Fibroblast of skin of back (primary cell): ENCODE data around the gene BCL2.

Experiments
- DNase-seq: peaks from one replicate; pipeline ENCODE4 v3.0.0-alpha.2; 2013

BCL2 gene

DNA sequence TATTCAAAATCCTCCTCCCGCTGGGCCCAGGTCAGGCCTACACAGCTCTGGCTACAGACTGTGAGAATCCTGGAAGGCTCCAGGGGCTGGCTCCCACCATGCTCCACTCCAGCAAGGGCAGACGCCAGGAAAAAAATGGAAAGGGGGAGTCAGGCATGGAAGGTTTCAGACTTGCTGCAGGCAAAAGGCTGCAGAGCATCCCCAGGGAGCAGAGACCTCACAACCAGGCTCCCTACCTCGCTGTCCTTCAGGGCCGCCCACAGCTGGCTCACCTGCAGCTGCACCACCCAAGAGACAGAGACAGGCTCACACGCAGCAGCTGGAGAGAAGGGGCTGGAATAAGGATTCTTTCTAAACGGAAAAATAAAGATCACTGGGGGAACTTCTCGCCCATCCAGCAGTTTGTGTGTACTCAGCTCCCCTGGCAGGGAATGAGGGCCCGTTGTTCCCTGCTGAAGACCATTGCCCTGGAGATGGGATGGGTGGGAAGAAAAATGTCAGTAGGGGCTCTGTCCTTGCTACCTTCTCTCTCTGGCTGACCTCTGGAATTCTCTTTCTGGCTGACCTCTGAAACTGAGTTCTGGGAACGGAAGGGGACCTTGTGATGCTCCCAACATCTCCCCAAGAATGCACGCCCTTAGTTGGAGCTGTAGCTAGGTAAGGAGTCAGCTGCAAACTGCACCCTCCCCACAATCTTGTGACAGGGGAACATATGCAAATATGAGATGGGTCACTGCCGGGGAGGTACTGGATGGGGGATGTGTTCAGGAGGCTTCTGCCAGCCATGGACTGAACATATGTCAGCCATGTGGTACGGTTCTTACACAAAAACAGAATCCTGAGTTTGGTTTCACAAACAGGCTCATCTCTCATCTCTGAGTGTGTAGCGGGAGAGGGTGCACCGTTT, 34.5 kb downstream of the BCL2 start:
- DNase-seq: no peak

DNA sequence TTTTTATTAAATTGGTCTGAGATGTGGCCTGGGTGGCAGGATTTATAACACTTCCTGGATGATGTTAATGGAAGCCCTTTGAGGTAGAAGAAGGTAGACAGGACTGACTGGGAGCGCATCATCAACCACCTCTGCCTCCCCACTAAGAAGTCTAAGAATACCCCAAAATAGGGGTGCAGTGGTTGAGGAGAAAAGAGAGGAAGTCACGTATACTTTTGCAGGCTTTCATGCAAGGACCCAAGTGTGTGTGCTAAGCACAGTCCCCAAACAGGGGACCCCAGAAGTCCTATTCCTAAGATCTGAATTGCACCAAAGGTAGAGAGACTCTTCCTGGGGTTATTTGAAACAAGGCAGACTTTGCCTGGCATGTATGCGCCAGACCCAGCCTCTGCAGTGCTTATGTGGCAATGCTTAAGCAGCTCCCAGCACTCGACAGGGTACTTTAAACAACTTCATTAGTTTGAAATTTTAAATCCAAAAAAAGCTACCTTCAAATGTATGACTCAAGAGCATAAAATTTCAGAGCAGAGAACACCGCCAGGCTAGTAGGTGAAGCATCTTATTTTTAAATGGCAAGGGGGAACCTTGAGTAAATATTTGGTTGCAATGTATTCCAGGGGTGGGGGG, 35.3 kb downstream of the BCL2 start:
- DNase-seq: no peak

DNA sequence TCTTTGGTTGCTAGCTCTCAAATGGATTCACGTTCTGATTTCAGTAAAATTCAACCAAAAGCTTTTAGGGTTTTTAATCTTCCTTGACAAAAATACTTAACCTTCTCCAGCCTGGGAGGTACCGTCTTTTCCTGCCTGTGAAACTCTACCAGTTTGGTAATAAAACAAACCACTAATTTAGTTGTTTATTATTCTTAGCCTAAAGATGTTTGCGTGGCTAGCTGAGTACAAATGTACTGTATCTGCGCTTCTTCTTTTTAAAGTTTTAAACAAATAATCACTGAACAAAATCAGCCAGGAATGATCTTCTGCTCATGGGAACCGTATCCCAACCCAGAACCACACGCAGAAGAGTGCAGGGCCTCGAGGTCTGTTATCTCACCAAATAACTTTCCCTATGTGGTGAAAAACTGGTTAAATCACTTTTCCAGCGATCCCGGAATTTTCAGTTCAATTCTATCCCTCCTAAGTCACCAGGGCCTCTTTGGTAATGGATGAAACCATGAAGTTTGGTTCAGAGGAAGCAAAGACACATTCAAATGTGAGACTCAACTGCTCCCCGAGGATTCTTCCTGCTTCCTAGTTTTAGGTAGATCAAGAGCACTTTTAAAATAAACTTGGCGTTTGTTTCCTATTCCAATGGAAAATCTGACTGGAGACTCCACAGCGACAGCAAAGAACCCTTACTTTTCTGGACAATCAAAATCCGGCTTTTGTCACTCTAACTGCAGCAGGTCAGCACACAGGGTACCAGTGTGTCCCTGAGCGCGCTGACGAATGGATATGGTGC, 36.1 kb downstream of the BCL2 start:
- DNase-seq: no peak

DNA sequence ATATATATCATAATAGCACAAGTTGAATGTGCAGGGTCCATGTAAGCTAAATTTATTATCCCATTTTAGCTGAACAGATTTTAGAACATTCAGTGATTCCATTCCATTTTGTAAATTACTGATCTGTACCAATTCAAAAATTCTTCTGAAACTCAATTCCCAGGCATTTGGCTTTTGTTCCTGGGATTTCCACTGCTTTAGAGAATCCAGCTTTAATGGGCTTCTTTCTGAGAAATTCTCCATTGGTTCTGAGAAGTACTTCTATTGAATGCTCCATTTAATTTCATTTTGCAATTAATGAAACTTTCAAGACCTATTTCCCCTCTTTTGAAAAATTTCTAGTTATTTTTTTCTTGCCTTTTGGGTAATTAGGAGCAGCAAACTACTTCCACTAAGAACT, 36.8 kb downstream of the BCL2 start:
- no peak for DNase-seq

DNA sequence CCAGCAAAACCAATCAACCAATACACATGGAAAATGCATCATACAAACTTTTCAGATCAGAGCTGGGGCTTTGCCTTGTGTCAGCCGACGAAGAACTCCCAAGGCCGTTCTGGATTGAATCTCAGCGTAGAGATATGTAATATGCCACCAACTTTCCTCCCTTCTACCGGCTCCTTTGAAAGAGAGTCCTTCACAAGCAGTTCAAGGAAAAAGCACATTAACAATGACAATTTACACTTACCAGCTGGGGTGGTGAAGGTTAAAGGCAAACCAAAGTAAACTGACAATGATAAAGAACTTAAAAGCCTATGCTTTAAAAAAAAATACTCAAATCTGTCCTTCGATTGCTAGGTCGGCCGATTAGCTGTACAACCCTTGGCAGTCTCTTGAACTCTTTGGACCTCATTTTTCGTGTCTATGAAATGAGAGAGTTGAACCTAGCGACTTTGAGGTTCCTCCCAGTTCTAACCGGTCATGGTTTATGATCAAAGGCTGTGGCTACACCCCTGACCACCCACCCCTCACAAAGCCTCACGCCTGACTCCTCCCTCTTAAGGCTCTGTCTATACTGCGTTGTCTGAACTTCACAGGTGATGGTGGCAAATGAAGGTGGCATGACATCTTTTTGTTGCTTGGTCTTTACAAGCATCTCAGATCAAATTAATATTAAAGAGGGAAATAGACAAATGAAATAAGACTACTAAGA, 46.2 kb downstream of the BCL2 start:
- no peak for DNase-seq

DNA sequence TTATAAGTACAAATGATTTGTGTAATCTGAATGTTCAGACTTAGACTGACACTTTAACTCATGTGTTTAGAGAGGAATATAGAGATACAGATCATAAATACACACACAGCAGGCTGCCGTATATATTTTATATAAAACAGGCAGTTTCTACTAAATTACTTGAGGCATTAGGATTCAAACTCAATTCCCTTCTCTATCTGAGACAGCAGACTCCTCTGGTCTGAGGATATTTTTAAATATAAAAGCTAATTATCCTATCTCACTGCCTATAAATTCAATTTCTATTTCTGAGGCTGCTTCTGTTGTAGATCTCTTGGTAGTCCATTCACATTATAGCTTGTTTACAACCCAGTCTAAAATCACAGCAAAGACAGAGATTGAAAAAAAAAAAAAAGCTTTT, 46.9 kb downstream of the BCL2 start:
- no peak for DNase-seq

DNA sequence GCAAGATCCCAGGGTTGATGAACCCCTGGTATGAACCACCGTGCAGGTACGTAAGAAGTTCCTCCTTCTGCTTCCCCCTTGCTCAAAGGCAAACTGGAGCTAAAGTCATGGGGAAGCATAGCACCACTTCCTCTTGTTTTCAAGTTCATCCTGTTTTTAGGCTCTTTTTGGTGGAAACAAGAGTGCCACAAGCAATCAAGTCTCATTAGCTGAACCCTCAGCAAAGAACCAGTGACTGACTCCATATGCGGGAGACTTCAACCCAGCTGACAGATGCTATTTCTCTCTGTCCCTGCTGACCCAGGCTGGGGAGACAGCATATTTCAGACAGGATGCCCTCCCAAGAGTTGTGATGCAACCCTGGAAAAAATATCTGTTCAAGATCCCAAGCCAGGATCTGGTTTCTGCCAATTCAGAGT, 47.7 kb downstream of the BCL2 start:
- no peak for DNase-seq

DNA sequence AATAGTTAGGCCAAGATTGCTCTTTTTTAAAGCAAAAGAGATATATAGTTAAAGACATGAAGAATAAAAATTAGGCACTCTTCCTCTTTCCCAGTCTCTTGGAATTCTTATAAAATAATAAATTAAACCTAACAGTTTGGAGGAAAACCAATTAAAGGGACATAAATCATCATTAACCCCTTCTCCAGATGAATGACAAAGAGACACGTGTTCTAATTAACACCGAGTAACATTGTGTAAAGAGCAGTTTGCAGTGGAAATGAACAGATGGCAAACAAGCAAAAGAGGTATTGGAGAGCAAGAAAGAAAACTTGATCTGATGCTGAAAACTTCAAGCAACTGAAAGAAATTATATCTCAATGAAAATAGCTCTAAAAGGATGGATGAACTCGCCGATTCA, 48.4 kb downstream of the BCL2 start:
- no peak for DNase-seq

DNA sequence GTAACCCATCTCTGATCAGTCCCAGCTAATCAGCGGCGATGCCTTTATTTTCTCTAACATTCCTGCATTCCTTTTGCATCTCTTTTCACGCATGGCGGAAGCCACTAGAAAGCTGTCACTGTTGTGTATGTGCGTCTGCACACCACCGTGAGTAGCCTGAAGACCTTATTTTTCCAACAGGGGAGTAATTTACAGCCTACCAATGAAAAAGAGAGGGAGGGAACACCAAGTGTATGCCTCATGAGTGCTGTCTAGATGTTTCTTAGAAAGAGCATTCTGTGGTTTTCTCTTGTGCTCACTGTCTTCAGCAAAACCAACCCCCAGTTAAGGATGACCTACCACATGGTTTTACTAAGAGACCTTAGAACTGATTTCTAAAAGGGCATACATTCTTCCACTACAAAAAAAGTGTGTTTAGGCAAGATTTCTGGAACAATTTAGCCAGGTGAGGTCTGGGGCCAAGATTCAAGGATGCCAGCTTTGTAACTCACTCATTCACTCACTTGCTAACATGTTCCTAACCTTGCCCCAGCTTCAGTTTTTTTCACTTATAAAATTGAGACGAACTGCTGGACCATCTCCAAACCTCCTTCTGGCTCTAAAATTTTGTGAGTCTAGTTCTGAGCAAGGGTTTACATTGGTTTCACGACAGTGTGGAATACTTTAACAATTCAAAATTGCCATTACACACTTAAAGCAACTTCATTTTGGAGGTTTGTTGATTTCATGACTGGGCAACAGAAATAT, 51.4 kb downstream of the BCL2 start:
- peak; percentile 24 for DNase-seq

DNA sequence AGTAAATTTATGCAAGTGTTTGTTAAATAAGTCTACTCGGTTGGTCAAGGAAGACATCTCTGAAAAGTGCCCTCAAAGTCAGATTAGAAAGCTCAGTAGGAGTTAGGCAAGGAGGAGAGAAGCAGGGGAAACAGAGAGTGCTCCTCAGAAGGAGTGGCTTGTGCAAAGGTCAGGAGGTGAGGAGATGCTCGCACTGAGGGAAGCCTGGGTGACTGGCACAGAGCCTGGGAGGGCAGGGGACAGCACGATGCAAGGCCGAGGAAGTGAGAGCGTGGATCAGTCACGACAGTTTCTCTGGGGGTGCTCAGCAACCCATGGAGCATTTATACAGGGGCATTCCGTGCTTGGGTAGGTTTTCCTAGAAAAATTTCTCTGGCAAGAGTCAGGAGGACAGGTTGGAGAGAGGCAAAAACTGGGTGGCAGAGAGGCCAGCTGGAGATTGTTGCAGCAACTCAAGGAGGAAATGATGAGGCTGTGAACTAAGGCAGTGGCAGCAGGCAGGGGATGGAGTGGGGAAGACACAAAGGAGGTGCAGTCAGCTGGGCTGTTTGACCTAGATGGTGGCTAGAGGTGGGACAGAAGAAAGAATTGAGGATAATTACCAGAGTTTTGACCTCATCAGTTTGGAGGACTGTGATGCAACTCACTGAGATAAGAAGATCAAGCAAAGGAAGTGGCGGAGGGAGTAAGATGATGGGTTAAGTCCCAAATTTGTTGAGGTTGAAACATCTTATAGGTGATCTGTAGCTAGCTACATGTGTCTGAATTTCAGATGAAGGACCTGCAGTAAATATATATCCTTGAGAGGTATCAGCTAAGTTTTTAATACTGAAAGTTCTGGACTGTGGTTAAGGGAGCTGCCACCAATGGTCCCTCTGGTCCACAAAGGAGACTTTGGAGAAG, 52.4 kb downstream of the BCL2 start:
- DNase-seq: no peak

DNA sequence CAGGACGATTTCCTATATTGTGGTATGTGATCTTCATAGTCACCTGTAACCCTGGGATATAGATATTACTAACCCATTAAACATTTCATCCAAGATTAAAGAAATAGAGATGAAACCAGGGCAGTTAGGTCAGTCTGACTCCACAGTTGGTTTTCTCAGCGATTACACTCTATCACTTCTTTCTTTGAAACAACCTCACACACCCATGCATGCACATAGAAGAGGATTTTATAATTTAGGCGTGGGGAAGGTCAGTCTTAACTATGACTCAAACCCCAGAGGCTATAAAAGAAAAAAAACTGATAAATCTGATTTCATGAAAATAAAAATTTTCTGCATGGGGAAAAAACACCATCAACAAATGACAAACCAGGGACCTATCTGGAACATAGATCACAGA, 54.2 kb downstream of the BCL2 start:
- no peak for DNase-seq

DNA sequence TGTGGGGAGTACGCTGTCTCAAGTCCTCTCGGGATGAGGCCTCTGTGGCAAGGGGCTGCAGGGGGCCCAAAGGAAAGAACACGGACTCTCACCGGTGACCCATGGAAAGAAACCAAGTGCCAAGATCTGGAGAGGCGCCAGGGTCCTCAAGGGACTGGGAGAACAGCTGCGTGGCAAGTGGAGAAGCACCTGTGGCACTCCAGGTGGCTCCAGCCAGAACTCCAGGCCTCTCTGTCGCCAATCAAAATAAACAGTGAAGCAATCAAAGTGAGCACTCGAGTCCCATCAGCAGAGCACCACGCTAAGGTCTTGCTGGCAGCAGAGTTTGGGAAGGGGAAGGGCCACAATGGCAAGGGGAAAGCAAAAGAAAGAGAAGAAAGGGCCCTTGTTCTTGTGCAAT, 54.7 kb downstream of the BCL2 start:
- no peak for DNase-seq

DNA sequence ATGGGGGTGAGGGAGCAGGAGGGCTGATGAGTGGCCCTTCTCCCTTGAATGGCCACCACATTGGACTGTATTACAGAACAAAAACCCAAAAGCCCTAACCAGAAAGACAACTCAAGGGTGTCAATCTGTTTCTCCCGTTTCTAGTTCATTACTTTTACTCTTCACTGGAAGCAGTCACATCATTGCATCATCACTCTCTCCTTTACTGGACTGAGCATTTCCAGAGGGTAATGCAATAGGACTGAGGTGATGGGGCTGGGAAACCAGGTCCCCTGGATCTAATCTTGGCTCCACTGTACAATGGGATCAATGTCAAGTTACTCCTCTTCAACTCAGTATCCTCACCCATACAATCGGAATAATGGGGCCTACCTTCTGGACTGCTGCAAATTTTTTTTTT, 56.1 kb downstream of the BCL2 start:
- DNase-seq: no peak

DNA sequence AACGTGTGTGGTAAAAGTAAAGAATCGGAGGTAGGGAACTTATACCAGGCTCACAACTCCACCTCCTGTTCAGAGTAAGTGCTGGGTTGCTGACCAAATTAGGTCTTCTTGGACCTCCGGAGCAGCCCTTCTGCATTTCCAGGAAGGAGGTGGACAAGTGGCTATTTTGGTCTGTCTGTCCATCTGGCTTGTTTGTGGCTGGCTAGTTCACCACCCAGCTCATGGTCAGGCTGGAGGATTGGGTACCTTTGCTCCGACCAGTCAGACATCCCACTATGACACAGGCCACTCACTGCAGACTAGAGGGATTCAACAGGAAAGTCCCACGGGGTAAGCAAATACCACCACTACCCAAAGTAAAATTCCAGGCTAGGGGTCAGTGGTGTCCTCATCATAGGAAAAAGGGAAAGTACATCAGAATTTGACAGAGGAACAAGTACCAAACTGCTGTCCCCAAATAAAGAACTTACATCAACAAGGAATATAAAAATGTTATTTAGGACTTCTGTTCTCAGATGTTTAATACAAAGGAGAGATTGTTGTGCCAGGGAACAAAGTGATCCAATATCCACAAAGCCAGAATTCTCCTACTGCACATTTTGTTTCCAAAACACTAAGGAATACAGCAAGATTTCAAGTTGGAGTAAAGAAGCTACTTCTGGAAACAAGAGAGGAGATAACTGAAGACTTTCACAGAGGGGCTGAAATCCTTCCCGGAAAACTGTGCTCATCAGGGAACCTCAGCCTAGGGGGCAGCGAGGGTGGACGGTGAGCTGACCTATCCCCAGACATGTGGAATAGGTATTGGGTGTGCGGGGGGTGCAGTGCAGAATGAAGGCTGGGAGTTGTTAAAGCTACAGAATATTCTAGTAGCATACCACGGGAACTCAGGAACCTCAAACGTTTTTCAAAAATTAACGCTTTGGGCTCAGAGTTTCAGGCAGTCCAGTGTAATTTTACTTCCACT, 56.9 kb downstream of the BCL2 start:
- no peak for DNase-seq

DNA sequence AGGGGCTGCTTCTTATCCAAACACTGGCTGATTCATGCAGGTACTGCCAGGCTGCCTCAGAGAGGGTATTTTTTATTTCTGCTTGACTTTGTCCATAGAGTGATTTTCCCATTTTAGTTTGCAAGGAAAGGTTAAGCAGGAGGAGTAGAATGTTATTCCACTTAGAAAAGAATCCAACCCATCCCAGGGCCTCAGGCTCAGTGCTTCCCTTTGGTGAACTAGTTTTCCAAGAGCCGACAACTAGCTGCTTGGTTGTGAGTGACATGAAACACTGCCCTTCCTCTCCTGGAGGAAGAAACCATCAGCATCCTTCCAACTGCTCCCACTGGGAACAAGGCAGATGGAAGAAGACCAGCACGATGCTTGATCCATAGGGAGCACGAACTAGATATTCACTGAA, 58.5 kb downstream of the BCL2 start:
- DNase-seq: no peak

DNA sequence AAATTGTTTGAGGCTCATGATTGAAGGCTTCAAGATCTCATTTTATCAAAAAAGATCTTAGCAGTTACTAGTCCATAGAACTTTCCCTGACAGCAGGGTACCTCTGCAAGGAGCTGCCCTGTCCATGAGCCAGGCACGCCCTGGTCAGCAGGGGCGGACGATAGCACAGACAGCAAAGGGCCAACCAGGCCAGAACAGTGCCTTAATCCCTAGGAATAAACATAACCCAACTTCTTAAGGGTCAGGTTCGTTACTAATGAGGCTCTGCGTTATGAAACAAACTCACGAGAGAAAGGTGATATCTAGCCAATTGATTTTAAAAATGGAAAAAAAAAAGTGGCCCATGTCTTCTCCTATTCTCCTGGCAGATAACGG, 59.2 kb downstream of the BCL2 start:
- DNase-seq: no peak

DNA sequence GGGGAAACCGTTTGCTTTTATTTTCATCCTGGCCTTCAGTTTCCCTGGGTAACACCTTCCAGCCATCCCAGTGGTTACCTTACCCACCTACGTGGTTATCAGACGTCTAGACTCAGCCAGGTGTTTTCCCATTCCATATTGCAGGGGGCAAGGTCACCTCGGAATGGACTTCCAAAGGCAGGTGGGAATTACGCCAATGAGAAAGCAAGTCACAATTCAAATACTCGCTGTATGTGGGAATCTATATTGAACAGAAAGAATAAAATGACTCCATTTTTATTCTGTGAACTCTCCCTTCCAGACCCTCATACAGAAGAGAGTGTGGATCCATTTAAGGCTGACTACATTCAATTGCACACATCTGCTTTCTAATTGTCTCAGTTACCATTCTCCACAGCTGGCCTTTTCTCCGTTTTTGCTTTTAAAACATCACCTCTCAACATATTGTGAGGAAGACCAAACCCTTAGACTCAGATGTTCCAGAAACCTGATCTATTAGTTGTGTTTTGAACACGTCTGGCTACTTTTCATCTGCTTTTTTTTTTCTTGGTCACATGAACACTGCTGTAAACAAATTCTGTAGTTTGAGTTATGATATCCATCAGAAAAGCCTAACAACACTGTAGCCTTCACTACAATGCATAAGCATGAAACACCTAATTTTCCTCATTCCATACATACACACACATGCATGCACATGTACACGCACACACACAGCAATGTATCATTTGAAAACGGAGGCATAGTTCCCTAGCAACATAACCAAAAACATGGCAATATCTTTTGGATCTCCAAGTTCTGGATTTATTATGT, 59.8 kb downstream of the BCL2 start:
- no peak for DNase-seq

DNA sequence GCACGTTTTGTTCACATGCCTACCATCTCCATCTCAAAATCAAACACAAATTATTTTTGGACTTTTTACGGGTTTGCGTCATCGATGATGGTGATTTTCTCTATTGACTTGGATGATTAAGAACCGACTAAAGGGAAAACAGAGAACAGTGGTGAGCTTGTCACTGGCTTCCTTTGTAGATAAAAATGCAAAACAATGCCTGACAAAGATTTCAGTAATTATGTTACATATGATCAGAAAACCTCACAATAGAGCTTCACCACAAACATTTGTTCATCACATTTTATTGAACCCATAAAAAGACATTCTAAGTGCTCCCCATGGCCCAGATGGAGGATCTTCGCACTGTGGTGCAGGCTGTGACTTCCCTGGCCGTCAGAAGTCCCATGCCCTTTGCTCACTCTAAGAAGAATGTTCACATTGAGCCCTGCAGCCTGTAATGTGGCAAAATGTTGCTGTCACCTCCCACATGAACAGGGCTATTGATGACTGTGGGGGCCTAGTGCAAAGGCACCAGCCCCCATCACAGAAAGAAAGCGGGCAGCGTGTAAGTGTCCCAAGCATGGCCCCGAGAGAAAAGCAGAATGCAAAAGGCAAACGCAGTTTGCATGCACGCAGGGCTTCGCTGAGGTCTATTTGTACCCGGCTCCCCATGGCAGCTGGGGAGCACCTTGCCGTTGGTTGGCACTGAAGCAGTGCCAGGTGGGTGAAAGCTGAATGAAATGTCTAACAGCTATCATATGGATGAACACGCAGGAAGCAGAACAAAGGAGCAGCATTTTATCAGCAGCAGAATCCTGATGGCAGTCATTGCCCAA, 60.6 kb downstream of the BCL2 start:
- no peak for DNase-seq
